Peyer's patch (tissue), 4 donors: Measurements from ENCODE around the gene STAM2.

Source experiments
- POLR2A ChIP-seq, 2 donors: fragments of 450-650 bp; IDR thresholded peaks; one replicate each; pipeline ENCODE4 v1.5.1; 2017; ENCODE audit warnings: antibody characterized with exemption in 2 of 2, mild to moderate bottlenecking in 2 of 2, moderate library complexity in 2 of 2
- TF ChIP-seq, protein P1 (sequence below), 6 experiments: fragments of 450-650 bp in 4 of 6; fragments of 200-600 bp in 2 of 6; sonication (generic) in 1 of 6; IDR thresholded peaks; one replicate each; pipeline ENCODE4 v1.5.1; 2017 to 2019; ENCODE audit warnings: antibody characterized with exemption in 6 of 6, mild to moderate bottlenecking in 3 of 6, moderate library complexity in 1 of 6

GRCh38 chr2:152223977-152224376 is 48.4 kb upstream of the STAM2 start:
- TF ChIP-seq, protein P1, sequence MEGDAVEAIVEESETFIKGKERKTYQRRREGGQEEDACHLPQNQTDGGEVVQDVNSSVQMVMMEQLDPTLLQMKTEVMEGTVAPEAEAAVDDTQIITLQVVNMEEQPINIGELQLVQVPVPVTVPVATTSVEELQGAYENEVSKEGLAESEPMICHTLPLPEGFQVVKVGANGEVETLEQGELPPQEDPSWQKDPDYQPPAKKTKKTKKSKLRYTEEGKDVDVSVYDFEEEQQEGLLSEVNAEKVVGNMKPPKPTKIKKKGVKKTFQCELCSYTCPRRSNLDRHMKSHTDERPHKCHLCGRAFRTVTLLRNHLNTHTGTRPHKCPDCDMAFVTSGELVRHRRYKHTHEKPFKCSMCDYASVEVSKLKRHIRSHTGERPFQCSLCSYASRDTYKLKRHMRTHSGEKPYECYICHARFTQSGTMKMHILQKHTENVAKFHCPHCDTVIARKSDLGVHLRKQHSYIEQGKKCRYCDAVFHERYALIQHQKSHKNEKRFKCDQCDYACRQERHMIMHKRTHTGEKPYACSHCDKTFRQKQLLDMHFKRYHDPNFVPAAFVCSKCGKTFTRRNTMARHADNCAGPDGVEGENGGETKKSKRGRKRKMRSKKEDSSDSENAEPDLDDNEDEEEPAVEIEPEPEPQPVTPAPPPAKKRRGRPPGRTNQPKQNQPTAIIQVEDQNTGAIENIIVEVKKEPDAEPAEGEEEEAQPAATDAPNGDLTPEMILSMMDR (IDR thresholded peaks at IDR 0.05) = no peak
- no peak for TF ChIP-seq POLR2A (IDR thresholded peaks at IDR 0.05)
